Measurements from ENCODE around the gene SLC4A1AP. TPM values are rescaled to one million over a fixed set of nuclear protein-coding genes. Genes with fewer than 3 reads are reported as not detected.
"Not testable (repeated sequence)": the region's sequence is repeated elsewhere in the genome, so short reads cannot be mapped to it uniquely, and the experiment has no call there.

Gene SLC4A1AP
- total and polyA plus RNA-seq, 4 experiments from 2014 or later: 24.4 to 32.1 (median 26.5) TPM

GRCh38 chr2:27626323-27626722 lies 37.4 kb upstream of the SLC4A1AP start:
- DNase-seq: not testable (repeated sequence)
- intact Hi-C loops (cut with micrococcal nuclease): loop anchor here (5.0 kb wide), 1 partner anchor 269 kb away; the partner anchor contains the start of gene GTF3C2

GRCh38 chr2:27626921-27627320 lies 36.8 kb upstream of the SLC4A1AP start:
- H3K4me3 ChIP-seq (ENCODE audit: low read length in 2 of 2); H3K9me3 Mint-ChIP-seq; DNase-seq; CTCF ChIA-PET (ENCODE audit: partially characterized antibody); H3K27ac ChIP-seq (ENCODE audit: low read depth, low read length); H3K27me3 Mint-ChIP-seq; H3K9me3 ChIP-seq (ENCODE audit: control insufficient read depth in 1 of 2, low read length in 2 of 2); H3K27me3 ChIP-seq (ENCODE audit: insufficient read depth, low read length); POLR2A ChIA-PET (ENCODE audit: partially characterized antibody): not testable (repeated sequence)
- Histone ChIP-seq H3K36me3 (ENCODE audit: insufficient read depth, low read length) (peaks cover 26% of the 10 kb centered on the region), H3K4me1 (ENCODE audit: insufficient read depth, low read length) (peaks cover 17% of the 10 kb centered on the region)
- Mint-ChIP-seq H3K27ac (peak overlapping the region in 6 of 7 donors; percentile 43 to 95 (median 80)), H3K4me3 (peak overlapping the region in 1 of 8 donors; percentile 10), H3K4me1 (peaks cover 6 to 15% (median 9%) of the 10 kb centered on the region in 4 donors), H3K36me3 (peaks cover 29 to 42% of the 10 kb centered on the region in 2 donors)
- intact Hi-C loops (cut with micrococcal nuclease): loop anchor here (5.0 kb wide), 1 partner anchor 270 kb away; the partner anchor contains the start of gene GTF3C2

More at GRCh38 chr2:27626323-27626722, 37.4 kb upstream of the SLC4A1AP start:
- H3K9me3 ChIP-seq (ENCODE audit: control insufficient read depth in 1 of 2, low read length in 2 of 2); CTCF ChIA-PET (ENCODE audit: partially characterized antibody); H3K27me3 Mint-ChIP-seq; H3K27me3 ChIP-seq (ENCODE audit: insufficient read depth, low read length); H3K27ac ChIP-seq (ENCODE audit: low read depth, low read length); H3K4me3 Mint-ChIP-seq; H3K4me3 ChIP-seq (ENCODE audit: low read length in 2 of 2); H3K9me3 Mint-ChIP-seq; POLR2A ChIA-PET (ENCODE audit: partially characterized antibody): not testable (repeated sequence)
- Mint-ChIP-seq H3K36me3 (peaks cover 28 to 42% of the 10 kb centered on the region in 2 donors), H3K27ac (peak overlapping the region in 5 of 7 donors; percentile 11 to 77 (median 36)), H3K4me1 (peaks cover 4 to 11% (median 8%) of the 10 kb centered on the region in 4 donors)
- Histone ChIP-seq H3K4me1 (ENCODE audit: insufficient read depth, low read length) (peaks cover 17% of the 10 kb centered on the region), H3K36me3 (ENCODE audit: insufficient read depth, low read length) (peaks cover 29% of the 10 kb centered on the region)

- DNase-seq: no peak
- CTCF ChIA-PET (ENCODE audit: partially characterized antibody): interaction anchor here (1.6 kb wide), 2 partner anchors 55 to 541 kb away, joined by 3 to 6 read pairs; partner anchors contain the start of gene KHK
- Mint-ChIP-seq H3K27me3 (no peaks in the 10 kb centered on the region), H3K4me3 (peak overlapping the region in 2 of 8 donors; percentile 8 to 57), H3K9me3 (no peaks in the 10 kb centered on the region), H3K36me3 (peaks cover 23 to 41% of the 10 kb centered on the region in 2 donors), H3K4me1 (peaks cover 8 to 21% (median 11%) of the 10 kb centered on the region in 4 donors), H3K27ac (peak overlapping the region in 4 of 7 donors; percentile 54 to 85 (median 74))
- H3K27me3 ChIP-seq (ENCODE audit: insufficient read depth, low read length): no peaks in the 10 kb centered on the region
- H3K36me3 ChIP-seq (ENCODE audit: insufficient read depth, low read length): peaks cover 21% of the 10 kb centered on the region
- POLR2A ChIA-PET (ENCODE audit: partially characterized antibody): interaction anchor here (0.5 to 2.3 kb wide), 15 partner anchors 11 to 1407 kb away, joined by 3 to 16 read pairs (median 4); partner anchors contain the start of genes ATRAID, EIF2B4, NRBP1 and PPM1G
- H3K27ac ChIP-seq (ENCODE audit: low read depth, low read length): peak overlapping the region; percentile 85
- no peaks in the 10 kb centered on the region for H3K9me3 ChIP-seq (ENCODE audit: control insufficient read depth in 1 of 2, low read length in 2 of 2)
- H3K4me3 ChIP-seq (ENCODE audit: low read length in 2 of 2): peak overlapping the region; percentile 68 to 92
- H3K4me1 ChIP-seq (ENCODE audit: insufficient read depth, low read length): peaks cover 17% of the 10 kb centered on the region
- intact Hi-C loops (cut with micrococcal nuclease): loop anchor here (1.0 to 5.0 kb wide), 3 partner anchors 139 to 271 kb away; partner anchors contain the start of genes GTF3C2, IFT172 and ZNF513
Observed at GRCh38 chr2:27627963-27628766, 35.5 kb upstream of the SLC4A1AP start.

DNA sequence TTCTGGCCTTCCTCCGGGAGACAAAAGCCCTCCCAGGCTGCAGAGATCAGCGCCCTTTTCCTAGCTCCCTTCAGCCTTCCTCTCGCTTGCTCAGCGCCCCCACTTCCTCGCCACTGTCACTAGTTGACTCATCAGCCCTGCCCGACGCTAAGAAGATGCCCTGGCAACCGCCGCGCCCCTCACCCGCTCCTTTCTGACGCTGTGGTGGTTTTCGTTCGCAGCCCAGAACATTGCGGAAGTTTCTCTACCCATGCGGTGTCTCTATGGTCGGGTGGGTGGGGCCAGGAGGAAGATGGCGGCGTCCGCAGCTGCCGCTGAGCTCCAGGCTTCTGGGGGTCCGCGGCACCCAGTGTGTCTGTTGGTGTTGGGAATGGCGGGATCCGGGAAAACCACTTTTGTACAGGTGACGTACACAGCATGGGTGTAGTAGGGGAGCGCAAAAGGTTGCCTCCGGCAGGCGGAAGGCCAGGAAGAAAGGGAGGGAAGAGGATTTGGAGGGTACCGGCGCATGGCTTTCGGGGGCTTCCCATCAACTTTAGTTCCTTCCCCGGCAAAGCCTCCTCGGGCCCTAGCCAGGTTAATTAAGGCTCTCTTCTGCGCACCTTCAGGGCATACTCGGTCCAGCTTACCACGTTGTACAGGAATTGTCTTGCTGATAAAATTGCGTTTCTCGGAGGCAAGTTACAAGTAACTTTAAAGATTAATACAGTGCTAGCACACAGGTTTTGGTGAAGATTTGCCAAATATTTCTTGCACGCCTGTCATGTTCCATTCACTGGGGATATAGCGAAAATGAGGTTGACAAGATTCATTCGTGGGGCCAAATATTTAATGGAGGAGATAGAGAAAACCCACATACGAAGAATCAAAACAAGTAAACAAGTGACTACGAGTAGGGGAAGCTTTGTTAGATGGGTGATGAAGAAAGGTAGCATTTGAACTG lies 34.7 kb upstream of the SLC4A1AP start, which contains the start of the genes CCDC121 and GPN1:
Gene CCDC121 (minus strand): TSS at position 246 of the 943 bp plus-strand sequence. CDS start 1,213 bp downstream, outside the sequence.
Gene GPN1 (plus strand): TSS at position 284 of the 943 bp plus-strand sequence. CDS start 9 bp downstream, at position 293.
- no peaks in the 10 kb centered on the region for H3K27me3 Mint-ChIP-seq

DNA sequence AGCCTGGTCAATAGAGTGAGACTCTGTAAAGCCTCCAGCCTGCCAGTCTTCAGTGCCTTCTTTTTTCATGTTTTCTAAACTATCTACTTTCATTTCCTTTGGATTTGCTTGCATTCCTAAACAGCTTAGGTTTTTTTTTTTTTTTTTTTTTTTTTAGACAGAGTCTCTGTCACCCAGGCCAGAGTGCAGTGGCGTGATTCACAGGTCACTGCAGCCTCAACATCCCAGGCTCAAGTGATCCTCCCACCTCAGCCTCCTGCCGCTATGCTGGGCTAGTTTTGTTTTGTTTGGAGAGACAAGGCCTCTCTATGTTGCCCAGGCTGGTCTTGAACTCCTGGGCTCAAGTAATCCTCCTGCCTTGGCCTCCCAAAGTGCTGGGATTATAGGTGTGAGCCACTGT lies 33.4 kb upstream of the SLC4A1AP start:
- peak overlapping the region in 2 of 8 donors; percentile 34 to 39 for H3K4me3 Mint-ChIP-seq
- H3K27ac ChIP-seq (ENCODE audit: low read depth, low read length); DNase-seq; H3K27me3 ChIP-seq (ENCODE audit: insufficient read depth, low read length); H3K27me3 Mint-ChIP-seq; POLR2A ChIA-PET (ENCODE audit: partially characterized antibody); CTCF ChIA-PET (ENCODE audit: partially characterized antibody); intact Hi-C loops (cut with micrococcal nuclease); H3K9me3 ChIP-seq (ENCODE audit: control insufficient read depth in 1 of 2, low read length in 2 of 2); H3K9me3 Mint-ChIP-seq; H3K4me3 ChIP-seq (ENCODE audit: low read length in 2 of 2): not testable (repeated sequence)
- Histone ChIP-seq H3K36me3 (ENCODE audit: insufficient read depth, low read length) (peaks cover 26% of the 10 kb centered on the region), H3K4me1 (ENCODE audit: insufficient read depth, low read length) (peaks cover 17% of the 10 kb centered on the region)
- peaks cover 12 to 21% (median 14%) of the 10 kb centered on the region in 4 donors for H3K4me1 Mint-ChIP-seq
- peaks cover 34 to 42% of the 10 kb centered on the region in 2 donors for H3K36me3 Mint-ChIP-seq
- H3K27ac Mint-ChIP-seq: peak overlapping the region in 5 of 7 donors; percentile 26 to 87 (median 56)

More for the DNA sequence above, 34.7 kb upstream of the SLC4A1AP start, which contains the start of the genes CCDC121 and GPN1:
- H3K27ac ChIP-seq (ENCODE audit: low read depth, low read length): peak within 1 kb of the TSS; percentile 85
- ChIA-PET CTCF (ENCODE audit: partially characterized antibody) (interaction anchor here (1.6 kb wide), 2 partner anchors 54 to 542 kb away, joined by 3 to 6 read pairs; partner anchors contain the start of gene KHK), POLR2A (ENCODE audit: partially characterized antibody) (interaction anchor here (0.6 to 2.3 kb wide), 13 partner anchors 10 to 579 kb away, joined by 3 to 16 read pairs (median 4); partner anchors contain the start of genes ATRAID, EIF2B4, NRBP1 and PPM1G)
- Mint-ChIP-seq H3K27ac (peak within 1 kb of the TSS in 3 of 7 donors; percentile 76 to 85 (median 78)), H3K9me3 (no peaks in the 10 kb centered on the region), H3K4me1 (peaks cover 9 to 21% (median 11%) of the 10 kb centered on the region in 4 donors), H3K36me3 (peaks cover 24 to 40% of the 10 kb centered on the region in 2 donors), H3K4me3 (peak within 1 kb of the TSS in 2 of 8 donors; percentile 8 to 57)
- peaks cover 15% of the 10 kb centered on the region for H3K36me3 ChIP-seq (ENCODE audit: insufficient read depth, low read length)
- no peaks in the 10 kb centered on the region for H3K9me3 ChIP-seq (ENCODE audit: control insufficient read depth in 1 of 2, low read length in 2 of 2)
- intact Hi-C loops (cut with micrococcal nuclease): loop anchor here (1.0 to 5.0 kb wide), 4 partner anchors 34 to 272 kb away; partner anchors contain the start of genes GTF3C2, IFT172, SLC4A1AP and SUPT7L
- DNase-seq: peak; percentile 93 to 98 (median 94)
- peak within 1 kb of the TSS; percentile 68 to 92 for H3K4me3 ChIP-seq (ENCODE audit: low read length in 2 of 2)
- no peaks in the 10 kb centered on the region for H3K27me3 ChIP-seq (ENCODE audit: insufficient read depth, low read length)
- H3K4me1 ChIP-seq (ENCODE audit: insufficient read depth, low read length): peaks cover 17% of the 10 kb centered on the region

GRCh38 chr2:27634291-27634690 lies 29.4 kb upstream of the SLC4A1AP start:
- peaks cover 57 to 71% of the 10 kb centered on the region in 2 donors for H3K36me3 Mint-ChIP-seq
- peak overlapping the region in 1 of 8 donors; percentile 46 for H3K4me3 Mint-ChIP-seq
- H3K4me3 ChIP-seq (ENCODE audit: low read length in 2 of 2): no peak overlapping the region
- no peaks in the 10 kb centered on the region for H3K27me3 ChIP-seq (ENCODE audit: insufficient read depth, low read length)
- intact Hi-C loops (cut with micrococcal nuclease): no loop called here
- no peak overlapping the region for H3K27ac ChIP-seq (ENCODE audit: low read depth, low read length)
- no peaks in the 10 kb centered on the region for H3K27me3 Mint-ChIP-seq
- CTCF ChIA-PET (ENCODE audit: partially characterized antibody): interaction anchor here (1.3 kb wide), 1 partner anchor 29 kb away, joined by 4 read pairs; the partner anchor contains the start of genes SLC4A1AP and SUPT7L
- peaks cover 14% of the 10 kb centered on the region for H3K4me1 ChIP-seq (ENCODE audit: insufficient read depth, low read length)
- H3K9me3 ChIP-seq (ENCODE audit: control insufficient read depth in 1 of 2, low read length in 2 of 2): no peaks in the 10 kb centered on the region
- H3K4me1 Mint-ChIP-seq: peaks cover 18 to 28% (median 20%) of the 10 kb centered on the region in 4 donors
- H3K36me3 ChIP-seq (ENCODE audit: insufficient read depth, low read length): peaks cover 51% of the 10 kb centered on the region
- H3K27ac Mint-ChIP-seq: peak overlapping the region in 1 of 7 donors; percentile 91
- no peak for DNase-seq
- no peaks in the 10 kb centered on the region for H3K9me3 Mint-ChIP-seq
- POLR2A ChIA-PET (ENCODE audit: partially characterized antibody): no interaction called here

All from CD4-positive, alpha-beta memory T cell (primary cell).